ENCODE data around the gene TRIM34.
A peak's percentile ranks its signal among the peaks of the same experiment; 100 is the strongest.
"Not testable (repeated sequence)": the region's sequence is repeated elsewhere in the genome, so short reads cannot be mapped to it uniquely, and the experiment has no call there.

TRIM34 gene

GRCh38 chr11:5689551-5689983 lies 64.8 kb downstream of the TRIM34 start, which contains the start of gene TRIM22:
Gene TRIM22 (plus strand): TSS chr11:5689790. CDS start chr11:5696233, 6,443 bp downstream.
- H3K4me1 Mint-ChIP-seq = peaks cover 63% of the 10 kb centered on the region
- peaks cover 5% of the 10 kb centered on the region for H3K36me3 Mint-ChIP-seq
- peak within 1 kb of the TSS; percentile 96 for H3K27ac Mint-ChIP-seq
- H3K27me3 Mint-ChIP-seq = no peaks in the 10 kb centered on the region
- no peaks in the 10 kb centered on the region for H3K9me3 Mint-ChIP-seq
- peak within 1 kb of the TSS; percentile 96 for H3K4me3 Mint-ChIP-seq

- peak overlapping the region; percentile 96 for H3K27ac Mint-ChIP-seq
- peaks cover 8% of the 10 kb centered on the region for H3K36me3 Mint-ChIP-seq
Measured at GRCh38 chr11:5690216-5690615, 65.4 kb downstream of the TRIM34 start.

DNA sequence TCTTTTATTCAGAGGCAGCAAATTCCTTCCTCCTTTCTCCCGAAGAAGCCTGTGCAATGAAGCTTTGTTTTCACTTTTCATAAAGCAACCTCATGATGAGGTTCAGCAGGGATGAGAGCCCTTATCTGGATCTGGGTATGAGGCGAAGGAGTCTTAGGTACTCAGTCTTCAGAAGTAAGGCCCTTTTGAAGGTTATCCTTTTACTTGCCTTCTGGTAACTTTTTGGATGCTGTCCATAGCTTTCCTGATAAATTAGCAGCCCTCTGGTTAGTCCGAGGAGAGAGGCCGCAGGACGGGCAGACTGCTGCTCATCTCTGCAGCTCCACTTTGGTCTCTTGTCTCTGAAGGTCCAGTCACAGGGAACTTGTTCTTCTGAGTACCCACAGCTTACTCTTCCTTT lies 65.9 kb downstream of the TRIM34 start:
- Mint-ChIP-seq H3K4me1 (peaks cover 65% of the 10 kb centered on the region), H3K4me3 (peak overlapping the region; percentile 96), H3K36me3 (peaks cover 8% of the 10 kb centered on the region), H3K27me3 (no peaks in the 10 kb centered on the region), H3K27ac (peak overlapping the region; percentile 96), H3K9me3 (no peaks in the 10 kb centered on the region)

More at GRCh38 chr11:5690216-5690615, 65.4 kb downstream of the TRIM34 start:
- no peaks in the 10 kb centered on the region for H3K27me3 Mint-ChIP-seq
- peak overlapping the region; percentile 96 for H3K4me3 Mint-ChIP-seq
- peaks cover 63% of the 10 kb centered on the region for H3K4me1 Mint-ChIP-seq
- no peaks in the 10 kb centered on the region for H3K9me3 Mint-ChIP-seq

- Mint-ChIP-seq H3K4me1 (peaks cover 68% of the 10 kb centered on the region), H3K36me3 (peaks cover 12% of the 10 kb centered on the region), H3K4me3 (peak overlapping the region; percentile 96), H3K27ac (peak overlapping the region; percentile 96)
- H3K27me3 Mint-ChIP-seq, H3K9me3 Mint-ChIP-seq: not testable (repeated sequence)
Measured at GRCh38 chr11:5691238-5691963, 66.6 kb downstream of the TRIM34 start.

DNA sequence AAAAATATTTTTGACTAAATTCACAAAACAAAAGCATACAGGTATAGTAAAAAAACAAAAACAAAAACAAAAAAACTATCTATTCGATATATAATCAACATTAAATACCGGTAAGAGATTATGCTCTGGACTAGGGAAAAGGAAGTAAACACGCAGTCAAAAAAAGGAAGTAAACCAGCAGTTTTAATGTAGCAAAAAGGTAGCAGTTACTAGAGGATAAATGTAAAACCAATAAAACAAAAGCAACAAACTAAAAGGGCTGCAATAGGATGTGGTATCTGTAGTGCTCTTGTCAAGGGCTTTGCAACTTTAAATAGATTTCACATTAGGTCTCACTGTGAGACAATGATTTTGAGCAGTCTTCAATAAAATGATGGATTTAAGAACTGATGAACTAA lies 67.2 kb downstream of the TRIM34 start:
- Mint-ChIP-seq H3K4me1 (peaks cover 70% of the 10 kb centered on the region), H3K36me3 (peaks cover 12% of the 10 kb centered on the region), H3K4me3 (peak overlapping the region; percentile 96), H3K27ac (peak overlapping the region; percentile 96), H3K27me3 (no peaks in the 10 kb centered on the region), H3K9me3 (no peaks in the 10 kb centered on the region)
